H1 (cell line): ENCODE data around the gene USP36. TPM values are rescaled to one million over a fixed set of nuclear protein-coding genes. Genes with fewer than 3 reads are reported as not detected.

Experiments
- CTCF ChIA-PET: fragments of 300-600 bp; sonication (Branson Sonifier 250); formaldehyde crosslinking; loops from one replicate; lab custom pipeline; 2021; ENCODE audit not compliant: partially characterized antibody; lab: Charles Lee
- POLR2A ChIA-PET: fragments of 300-600 bp; sonication (Branson Sonifier 250); formaldehyde crosslinking; loops from one replicate; lab custom pipeline; 2021; ENCODE audit warnings: inconsistent platforms; ENCODE audit not compliant: partially characterized antibody; lab: Charles Lee
- DNase-seq, 2 experiments: peaks; one replicate each; pipeline versions ENCODE4 v3.0.0 to v3.0.0-alpha.2; 2010 to 2022; ENCODE audit warnings: low spot score in 2 of 2, low read depth in 1 of 2, mixed read lengths in 1 of 2
- FAIRE-seq: peaks from 2 replicates; lab custom pipeline; 2011; peaks lifted over from hg19 to GRCh38; lab: Jason Lieb, UNC
- H2AFZ ChIP-seq: 2 replicates; pipeline ENCODE4 v1.8.1; 2012; ENCODE audit warnings: low read length, inconsistent platforms
- H2AK5ac ChIP-seq: 2 replicates; pipeline ENCODE4 v1.6.1; 2013; ENCODE audit warnings: low read depth, low read length
- H2BK120ac ChIP-seq: replicated peaks from 2 replicates; pipeline ENCODE3; 2013; ENCODE audit warnings: low read depth, low read length, inconsistent platforms
- H2BK12ac ChIP-seq: 2 replicates; pipeline ENCODE4 v1.6.1; 2013; ENCODE audit warnings: low read depth, low read length
- H2BK15ac ChIP-seq: 2 replicates; pipeline ENCODE4 v1.6.1; 2013; ENCODE audit warnings: low read length
- H2BK20ac ChIP-seq: 2 replicates; pipeline ENCODE4 v1.6.1; 2013; ENCODE audit warnings: low read length
- H2BK5ac ChIP-seq: 2 replicates; pipeline ENCODE4 v1.6.1; 2013; ENCODE audit warnings: low read depth, low read length
- H3K14ac ChIP-seq: 2 replicates; pipeline ENCODE4 v1.6.1; 2013; ENCODE audit warnings: inconsistent platforms; ENCODE audit not compliant: insufficient read length
- H3K18ac ChIP-seq: 2 replicates; pipeline ENCODE4 v1.6.1; 2013; ENCODE audit warnings: low read length; ENCODE audit errors: extremely low read depth
- H3K23ac ChIP-seq: 2 replicates; pipeline ENCODE4 v1.6.1; 2013; ENCODE audit warnings: inconsistent platforms; ENCODE audit not compliant: insufficient read length
- H3K23me2 ChIP-seq: 2 replicates; pipeline ENCODE4 v1.6.1; 2013; ENCODE audit warnings: low read depth, low read length
- H3K27ac ChIP-seq: 2 replicates; pipeline ENCODE4 v1.6.1; 2011; ENCODE audit warnings: low read depth, low read length, inconsistent platforms
- H3K27me3 ChIP-seq, 4 experiments: replicated peaks in 1 of 4; 1 replicate in 1 of 4; 2 replicates in 3 of 4; pipeline versions ENCODE4 v1.6.1 to v1.8.1; 2011 to 2013; ENCODE audit warnings: low read length in 3 of 4, mild to moderate bottlenecking in 3 of 4, inconsistent platforms in 2 of 4, mixed read lengths in 2 of 4, moderate library complexity in 1 of 4; ENCODE audit not compliant: control insufficient read depth in 3 of 4, insufficient read depth in 3 of 4; ENCODE audit errors: extremely low read depth in 1 of 4
- H3K36me3 ChIP-seq, 4 experiments: 2 replicates each; pipeline versions ENCODE4 v1.6.1 to v1.8.1; 2011 to 2013; ENCODE audit warnings: mild to moderate bottlenecking in 4 of 4, low read length in 3 of 4, moderate library complexity in 2 of 4, control low read depth in 1 of 4, inconsistent platforms in 1 of 4; ENCODE audit not compliant: insufficient read depth in 4 of 4, control insufficient read depth in 2 of 4
- H3K4ac ChIP-seq: replicated peaks from 2 replicates; pipeline ENCODE3; 2013; ENCODE audit warnings: low read length, low read depth, mixed read lengths, inconsistent platforms; ENCODE audit not compliant: insufficient read length
- H3K4me1 ChIP-seq, 4 experiments: replicated peaks in 1 of 4; 1 replicate in 1 of 4; 2 replicates in 3 of 4; pipeline versions ENCODE4 v1.6.1 to v1.8.1; 2011 to 2013; ENCODE audit warnings: low read length in 3 of 4, inconsistent platforms in 2 of 4, mixed read lengths in 1 of 4; ENCODE audit not compliant: insufficient read depth in 4 of 4, control insufficient read depth in 3 of 4
- H3K4me2 ChIP-seq, 2 experiments: 2 replicates each; pipeline versions ENCODE4 v1.6.1 to v1.8.1; 2011 to 2013; ENCODE audit warnings: low read depth in 2 of 2, low read length in 2 of 2, control low read depth in 1 of 2, inconsistent platforms in 1 of 2, mild to moderate bottlenecking in 1 of 2; ENCODE audit not compliant: insufficient read depth in 1 of 2
- H3K4me3 ChIP-seq, 4 experiments: fragments of 200-600, 300-600 bp in 1 of 4; sonication (generic), shearing (Covaris generic), sonication (Bioruptor Twin) in 1 of 4; 2 replicates each; pipeline versions ENCODE4 v1.5.1 to v1.8.1; 2011 to 2016; ENCODE audit warnings: low read length in 4 of 4, low read depth in 3 of 4, control low read depth in 2 of 4, inconsistent platforms in 2 of 4, mild to moderate bottlenecking in 2 of 4, mixed read lengths in 1 of 4, moderate library complexity in 1 of 4; ENCODE audit not compliant: insufficient read depth in 2 of 4; ENCODE audit errors: extremely low read depth in 1 of 4
- H3K56ac ChIP-seq: replicated peaks from 2 replicates; pipeline ENCODE3; 2013; ENCODE audit warnings: low read depth, mild to moderate bottlenecking, mixed read lengths, low read length, inconsistent platforms; ENCODE audit not compliant: insufficient read length
- H3K79me1 ChIP-seq: 2 replicates; pipeline ENCODE4 v1.6.1; 2013; ENCODE audit warnings: low read depth, low read length, control low read depth
- H3K79me2 ChIP-seq, 2 experiments: 2 replicates each; pipeline versions ENCODE4 v1.6.1 to v1.8.1; 2012 to 2013; ENCODE audit warnings: low read length in 2 of 2, mild to moderate bottlenecking in 2 of 2, inconsistent platforms in 1 of 2; ENCODE audit not compliant: insufficient read depth in 2 of 2, control insufficient read depth in 1 of 2
- H3K9ac ChIP-seq, 4 experiments: replicated peaks in 1 of 4; 1 replicate in 1 of 4; 2 replicates in 3 of 4; pipeline versions ENCODE4 v1.6.1 to v1.8.1; 2011 to 2013; ENCODE audit warnings: low read depth in 3 of 4, low read length in 3 of 4, control low read depth in 2 of 4, mild to moderate bottlenecking in 2 of 4, moderate library complexity in 2 of 4, inconsistent platforms in 1 of 4; ENCODE audit errors: extremely low read depth in 1 of 4
- H3K9me3 ChIP-seq, 2 experiments: 2 replicates each; pipeline versions ENCODE4 v1.6.1 to v1.8.1; 2012 to 2013; ENCODE audit warnings: mild to moderate bottlenecking in 2 of 2, moderate library complexity in 2 of 2, control low read depth in 1 of 2, inconsistent platforms in 1 of 2, low read depth in 1 of 2, low read length in 1 of 2, mixed read lengths in 1 of 2; ENCODE audit not compliant: insufficient read depth in 2 of 2
- H4K20me1 ChIP-seq, 2 experiments: replicated peaks in 1 of 2; 2 replicates each; pipeline versions ENCODE3 to v1.8.1; 2011 to 2013; ENCODE audit warnings: inconsistent platforms in 2 of 2, low read length in 2 of 2, mild to moderate bottlenecking in 1 of 2; ENCODE audit not compliant: insufficient read depth in 2 of 2, control insufficient read depth in 1 of 2
- H4K5ac ChIP-seq: 2 replicates; pipeline ENCODE4 v1.6.1; 2013; ENCODE audit warnings: low read length, low read depth, mixed read lengths, inconsistent platforms; ENCODE audit not compliant: insufficient read length
- H4K8ac ChIP-seq: 2 replicates; pipeline ENCODE4 v1.8.0; 2013; ENCODE audit warnings: mild to moderate bottlenecking, moderate library complexity, low read length, inconsistent platforms; ENCODE audit not compliant: insufficient read depth; ENCODE audit errors: extremely low read depth
- H4K91ac ChIP-seq: replicated peaks from 2 replicates; pipeline ENCODE3; 2013; ENCODE audit warnings: low read length, mixed read lengths, inconsistent platforms; ENCODE audit not compliant: insufficient read length
- GTF2F1 ChIP-seq: IDR thresholded peaks from 2 replicates; pipeline ENCODE4 v1.6.1; 2012; ENCODE audit warnings: low read depth, low read length, improper control_type of control experiment, borderline replicate concordance
- RBBP5 ChIP-seq: IDR thresholded peaks from 2 replicates; pipeline ENCODE4 v1.7.1; 2012; ENCODE audit warnings: low read depth, mild to moderate bottlenecking, inconsistent platforms, low read length, moderate library complexity, borderline replicate concordance
- RNF2 ChIP-seq: fragments of 200-900, 300-1000 bp; sonication (generic); IDR thresholded peaks from 2 replicates; pipeline ENCODE4 v1.7.1; 2016; ENCODE audit warnings: borderline replicate concordance, low read depth, mild to moderate bottlenecking, antibody characterized with exemption, low read length; ENCODE audit not compliant: poor library complexity, severe bottlenecking; ENCODE audit errors: missing control alignments
- TCF12 ChIP-seq: IDR thresholded peaks from 2 replicates; pipeline ENCODE4 v1.6.1; 2011; ENCODE audit warnings: low read depth, mild to moderate bottlenecking, low read length
- TEAD4 ChIP-seq: IDR thresholded peaks from 2 replicates; pipeline ENCODE4 v1.6.1; 2012; ENCODE audit warnings: low read depth, low read length, inconsistent platforms, mixed read lengths
- WGBS, 2 experiments: shearing (Covaris generic) in 1 of 2; methylation state at CpG; one replicate each; pipeline versions ENCODE4 v1.1.6 to v1.1.7; 2013 to 2015; ENCODE audit warnings: low lambda C conversion rate in 2 of 2, mixed read lengths in 2 of 2, inconsistent platforms in 1 of 2, low coverage in 1 of 2, missing lambda C conversion rate in 1 of 2; ENCODE audit not compliant: insufficient replicate concordance in 2 of 2, insufficient coverage in 1 of 2, insufficient read length in 1 of 2; ENCODE audit errors: extremely low coverage in 1 of 2, missing lambda C conversion rate in 1 of 2; 5-methylcytosine and 5-hydroxymethylcytosine counted together
- polyA plus RNA-seq, 7 experiments: library from polyadenylated mRNA; depleted of rRNA in 3 of 7; stranded (reverse) in 5 of 7; unstranded in 2 of 7; fragments of >200 nt in 5 of 7; fragments of 200-250 nt in 2 of 7; gene quantifications; 1 replicate in 5 of 7; 2 replicates in 1 of 7; 4 replicates in 1 of 7; pipeline versions ENCODE4 v1.2.1 to v1.2.3, GENCODE V29; 2011 to 2013; ENCODE audit warnings: missing spikeins in 2 of 7, mixed read lengths in 2 of 7
- total RNA-seq: library from RNA; stranded (reverse); fragmentation: NEBNext Ultra II Directional; extraction: Animal tissue kit (Norgen Biotek cat#: 25700); gene quantifications from 2 replicates; pipeline ENCODE4 v1.2.1, GENCODE V29; 2021
- TF ChIP-seq, protein P1 (sequence below): IDR thresholded peaks from 2 replicates; pipeline ENCODE4 v1.6.1; 2011; ENCODE audit warnings: low read length, improper control_type of control experiment

Gene USP36
- total and polyA plus RNA-seq, 2 of the 8 experiments (the other 6 are each of a cell fraction or from before 2014, with no cell fraction given), result 40.7 to 67.7 TPM

DNA sequence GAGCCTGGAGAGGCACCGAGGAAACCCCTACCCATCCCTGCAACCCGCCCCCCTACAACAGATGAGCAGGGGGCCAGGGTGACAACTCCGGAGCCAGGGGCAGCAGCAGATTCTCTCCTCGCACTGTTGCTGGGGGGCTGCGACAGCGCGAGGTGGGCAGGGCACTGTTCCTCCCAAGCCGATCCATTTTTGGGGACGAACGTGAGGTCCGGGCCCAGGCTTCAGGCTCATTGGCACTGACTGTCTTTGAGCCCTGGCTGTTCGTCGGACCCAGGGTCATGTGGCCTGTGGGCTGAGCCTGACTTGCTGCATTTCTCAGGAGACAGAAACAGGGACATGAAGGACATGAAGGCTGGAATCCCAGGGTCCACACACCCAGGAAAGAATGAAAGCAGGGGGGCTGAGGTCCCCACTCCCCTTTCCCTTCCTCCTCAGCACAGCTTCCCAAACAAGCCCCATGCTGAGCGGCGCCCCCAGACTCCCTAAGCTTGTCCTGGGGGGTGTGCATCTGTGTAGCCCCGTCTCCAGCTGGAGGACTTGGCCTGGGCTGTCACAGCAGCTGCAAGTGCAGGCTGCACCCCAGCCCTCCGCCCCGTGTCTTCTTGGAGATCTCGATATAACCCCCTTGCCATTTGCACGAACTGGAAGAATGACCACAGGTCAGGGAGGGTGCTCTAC lies 43.7 kb upstream of the USP36 start:
- peak overlapping the region; percentile 85 for H3K18ac ChIP-seq
- peak overlapping the region; percentile 69; the same call in 1 of the 2 replicates for H2BK5ac ChIP-seq
- H2BK120ac ChIP-seq, result no peak overlapping the region
- H3K56ac ChIP-seq, result no peak overlapping the region
- H3K4me3 ChIP-seq, result peak overlapping the region in 2 of 4 experiments; percentile 3 to 41; a peak in 4 of 8 replicates
- peak overlapping the region in 2 of 4 experiments; percentile 2 to 34; a peak in 3 of 7 replicates for H3K9ac ChIP-seq
- H3K27me3 ChIP-seq, result no peaks in the 10 kb centered on the region; a peak in 1 of 7 replicates
- H3K79me1 ChIP-seq, result no peaks in the 10 kb centered on the region; the same call in 1 of the 2 replicates
- 0 out of 2 replicates have a peak overlapping the region, but pooled peaks have one; percentile 40 for H2AK5ac ChIP-seq
- TF ChIP-seq RBBP5, result no peak
- TF ChIP-seq TCF12, result no peak
- TF ChIP-seq, protein P1, sequence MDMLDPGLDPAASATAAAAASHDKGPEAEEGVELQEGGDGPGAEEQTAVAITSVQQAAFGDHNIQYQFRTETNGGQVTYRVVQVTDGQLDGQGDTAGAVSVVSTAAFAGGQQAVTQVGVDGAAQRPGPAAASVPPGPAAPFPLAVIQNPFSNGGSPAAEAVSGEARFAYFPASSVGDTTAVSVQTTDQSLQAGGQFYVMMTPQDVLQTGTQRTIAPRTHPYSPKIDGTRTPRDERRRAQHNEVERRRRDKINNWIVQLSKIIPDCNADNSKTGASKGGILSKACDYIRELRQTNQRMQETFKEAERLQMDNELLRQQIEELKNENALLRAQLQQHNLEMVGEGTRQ, result peak; percentile 9; the same call in 1 of the 2 replicates
- TF ChIP-seq GTF2F1, result no peak
- no peak for TF ChIP-seq TEAD4
- no peak for TF ChIP-seq RNF2
- H3K14ac ChIP-seq, result no peak overlapping the region
- 67% methylated on average over 17 of the region's 20 CpGs; no CpG with 5 or more reads in 1 of the 2 experiments for WGBS, 2 experiments
- no peaks in the 10 kb centered on the region for H3K9me3 ChIP-seq
- FAIRE-seq, result no peak
- peaks cover 2 to 7% of the 10 kb centered on the region in 2 experiments for H4K20me1 ChIP-seq
- peak overlapping the region; percentile 65; the same call in 1 of the 2 replicates for H2BK12ac ChIP-seq
- peak in 1 of 2 experiments; percentile 62 for DNase-seq
- no peak overlapping the region for H3K23ac ChIP-seq
- no peak overlapping the region for H4K8ac ChIP-seq
- H3K4ac ChIP-seq, result peak overlapping the region; percentile 12
- peaks cover 0 to 2% (median 0%) of the 10 kb centered on the region in 4 experiments; a peak in 1 of 8 replicates for H3K36me3 ChIP-seq
- H3K79me2 ChIP-seq, result peaks cover 0 to 11% of the 10 kb centered on the region in 2 experiments; a peak in 1 of 4 replicates
- 0 out of 2 replicates have a peak overlapping the region, but pooled peaks have one; percentile 12 for H2BK15ac ChIP-seq
- no peaks in the 10 kb centered on the region for H3K23me2 ChIP-seq
- H2AFZ ChIP-seq, result 0 out of 2 replicates have a peak overlapping the region, but pooled peaks have one; percentile 13
- peaks cover 0 to 29% (median 20%) of the 10 kb centered on the region in 4 experiments; a peak in 6 of 7 replicates for H3K4me1 ChIP-seq
- CTCF ChIA-PET, result interaction anchor here (0.6 to 2.8 kb wide), 7 partner anchors 12 to 1126 kb away, joined by 3 to 12 read pairs (median 4); no protein-coding TSS in a partner anchor
- peak overlapping the region; percentile 75 for H4K91ac ChIP-seq
- no peak overlapping the region for H2BK20ac ChIP-seq
- H3K27ac ChIP-seq, result peak overlapping the region; percentile 15; the same call in 1 of the 2 replicates
- H3K4me2 ChIP-seq, result peak overlapping the region; percentile 41 to 63
- POLR2A ChIA-PET, result interaction anchor here (0.9 to 1.6 kb wide), 5 partner anchors 10 to 39 kb away, joined by 3 to 4 read pairs (median 3); no protein-coding TSS in a partner anchor
- H4K5ac ChIP-seq, result peak overlapping the region; percentile 5
